Thymus (tissue), 14 donors: ENCODE data around the gene UGGT1. TPM values are rescaled to one million over a fixed set of nuclear protein-coding genes. Genes with fewer than 3 reads are reported as not detected.
A peak's percentile ranks its signal among the peaks of the same experiment; 100 is the strongest.

ENCODE experiments used
- DNase-seq, 9 donors: peaks; one replicate each; pipeline ENCODE4 v3.0.0-alpha.2; 2013; ENCODE audit warnings: low spot score in 9 of 9, low read depth in 6 of 9, missing footprints in 1 of 9
- H3K27ac ChIP-seq, 2 donors: one replicate each; pipeline ENCODE4 v1.5.1; 2013; ENCODE audit warnings: control low read depth in 1 of 2, low read depth in 1 of 2, low read length in 1 of 2, mild to moderate bottlenecking in 1 of 2, moderate library complexity in 1 of 2
- H3K27me3 ChIP-seq, 2 donors: one replicate each; pipeline ENCODE4 v1.5.1; 2013; ENCODE audit warnings: low read length in 1 of 2; ENCODE audit not compliant: control insufficient read depth in 2 of 2, insufficient read depth in 1 of 2
- H3K36me3 ChIP-seq, 2 donors: one replicate each; pipeline ENCODE4 v1.5.1; 2013; ENCODE audit warnings: low read length in 1 of 2, mild to moderate bottlenecking in 1 of 2, moderate library complexity in 1 of 2; ENCODE audit not compliant: control insufficient read depth in 2 of 2, insufficient read depth in 2 of 2
- H3K4me1 ChIP-seq, 2 donors: one replicate each; pipeline ENCODE4 v1.5.1; 2013; ENCODE audit warnings: low read length in 2 of 2; ENCODE audit not compliant: control insufficient read depth in 2 of 2, insufficient read depth in 2 of 2
- H3K4me3 ChIP-seq, 2 donors: one replicate each; pipeline ENCODE4 v1.5.1; 2013; ENCODE audit warnings: low read length in 2 of 2, control low read depth in 1 of 2, mild to moderate bottlenecking in 1 of 2
- H3K9me3 ChIP-seq, 2 donors: one replicate each; pipeline ENCODE4 v1.5.1; 2013; ENCODE audit warnings: low read length in 1 of 2, mild to moderate bottlenecking in 1 of 2; ENCODE audit not compliant: control insufficient read depth in 2 of 2, insufficient read depth in 1 of 2
- WGBS: extraction: QIAGEN DNeasy Blood & Tissue Kit; methylation state at CpG from one replicate; pipeline ENCODE4 v1.1.7; 2013; 5-methylcytosine and 5-hydroxymethylcytosine counted together
- long read RNA-seq, 10 donors: transcript quantifications; one replicate each; lab custom pipeline, GENCODE V29; 2026
- polyA plus RNA-seq: library from polyadenylated mRNA; stranded (reverse); fragments of 200-250 nt; gene quantifications from one replicate; pipeline ENCODE4 v1.2.3, GENCODE V29; 2013
- total RNA-seq: library from RNA; stranded (reverse); fragments of 120-200 nt; gene quantifications from one replicate; pipeline ENCODE4 v1.2.4, GENCODE V29; 2013
- donor health status: healthy.

Gene UGGT1
- total RNA-seq (35.0 TPM), polyA plus RNA-seq (10.4 TPM)
- long read RNA-seq, donor 1 = 0 reads
- long read RNA-seq, donor 2 = 0 reads
- long read RNA-seq, donor 3, partial matches to known transcripts = 19 of 19 reads
- long read RNA-seq, donor 3, other reads (novel, unspliced or antisense) = 0 of 19 reads
- long read RNA-seq, donor 4, partial matches to known transcripts = 5 of 5 reads
- long read RNA-seq, donor 4, other reads (novel, unspliced or antisense) = 0 of 5 reads
- long read RNA-seq, donor 5 = 0 reads
- long read RNA-seq, donor 6 = 0 reads
- long read RNA-seq, donor 7, partial matches to known transcripts = 16 of 16 reads
- long read RNA-seq, donor 7, other reads (novel, unspliced or antisense) = 0 of 16 reads
- long read RNA-seq, donor 8 = 0 reads
- long read RNA-seq, donor 9, partial matches to known transcripts = 7 of 7 reads
- long read RNA-seq, donor 9, other reads (novel, unspliced or antisense) = 0 of 7 reads
- long read RNA-seq, donor 10 = 0 reads

GRCh38 chr2:128090945-128091725 is at the start of gene UGGT1:
Gene UGGT1 (plus strand): TSS chr2:128091200. CDS start chr2:128091358, 158 bp downstream.
- DNase-seq = peak; percentile 91 to 98 (median 94)
- Histone ChIP-seq H3K4me1 (peaks cover 4 to 10% of the 10 kb centered on the region in 2 donors), H3K36me3 (peaks cover 5 to 10% of the 10 kb centered on the region in 2 donors), H3K27ac (peak within 1 kb of the TSS; percentile 82 to 83), H3K9me3 (no peaks in the 10 kb centered on the region), H3K27me3 (no peaks in the 10 kb centered on the region), H3K4me3 (peak within 1 kb of the TSS; percentile 76 to 98)
- under 1% methylated on average over 59 of the region's 59 CpGs for WGBS

GRCh38 chr2:128041561-128041960 is 49.4 kb upstream of the UGGT1 start:
- H3K4me3 ChIP-seq = no peak overlapping the region
- no peaks in the 10 kb centered on the region for H3K27me3 ChIP-seq
- H3K36me3 ChIP-seq = no peaks in the 10 kb centered on the region
- H3K27ac ChIP-seq = no peak overlapping the region
- DNase-seq = no peak
- 94% methylated on average over 3 of the region's 3 CpGs for WGBS
- peaks cover 5 to 17% of the 10 kb centered on the region in 2 donors for H3K9me3 ChIP-seq
- no peaks in the 10 kb centered on the region for H3K4me1 ChIP-seq

GRCh38 chr2:128043041-128043440 is 48.0 kb upstream of the UGGT1 start:
- WGBS = 95% methylated on average over 3 of the region's 3 CpGs
- Histone ChIP-seq H3K4me3 (no peak overlapping the region), H3K27ac (no peak overlapping the region), H3K4me1 (no peaks in the 10 kb centered on the region), H3K27me3 (no peaks in the 10 kb centered on the region), H3K9me3 (peaks cover 2 to 5% of the 10 kb centered on the region in 2 donors), H3K36me3 (no peaks in the 10 kb centered on the region)
- no peak for DNase-seq

- no peaks in the 10 kb centered on the region for H3K27me3 ChIP-seq
- DNase-seq = no peak
- 93% methylated on average over 12 of the region's 12 CpGs for WGBS
Observed at GRCh38 chr2:128053331-128053730, 37.7 kb upstream of the UGGT1 start.

GRCh38 chr2:128054104-128054885 is 36.7 kb upstream of the UGGT1 start:
- WGBS = 98% methylated on average over 11 of the region's 11 CpGs

More at GRCh38 chr2:128053331-128053730, 37.7 kb upstream of the UGGT1 start:
- no peak overlapping the region for H3K4me3 ChIP-seq
- H3K4me1 ChIP-seq = no peaks in the 10 kb centered on the region
- no peaks in the 10 kb centered on the region for H3K9me3 ChIP-seq
- no peak overlapping the region for H3K27ac ChIP-seq
- H3K36me3 ChIP-seq = no peaks in the 10 kb centered on the region

GRCh38 chr2:128057334-128057733 is 33.7 kb upstream of the UGGT1 start:
- Histone ChIP-seq H3K27ac (no peak overlapping the region), H3K4me3 (no peak overlapping the region), H3K4me1 (no peaks in the 10 kb centered on the region), H3K9me3 (no peaks in the 10 kb centered on the region), H3K27me3 (no peaks in the 10 kb centered on the region), H3K36me3 (no peaks in the 10 kb centered on the region)
- WGBS = 94% methylated on average over 3 of the region's 3 CpGs
- DNase-seq = no peak

More at GRCh38 chr2:128054104-128054885, 36.7 kb upstream of the UGGT1 start:
- Histone ChIP-seq H3K4me1 (no peaks in the 10 kb centered on the region), H3K36me3 (no peaks in the 10 kb centered on the region), H3K9me3 (no peaks in the 10 kb centered on the region), H3K27me3 (no peaks in the 10 kb centered on the region), H3K4me3 (no peak overlapping the region), H3K27ac (no peak overlapping the region)
- no peak for DNase-seq

GRCh38 chr2:128058114-128058513 is 32.9 kb upstream of the UGGT1 start:
- Histone ChIP-seq H3K27me3 (no peaks in the 10 kb centered on the region), H3K9me3 (no peaks in the 10 kb centered on the region), H3K27ac (no peak overlapping the region), H3K4me3 (no peak overlapping the region), H3K4me1 (no peaks in the 10 kb centered on the region), H3K36me3 (no peaks in the 10 kb centered on the region)
- DNase-seq = no peak
- 92% methylated on average over 2 of the region's 2 CpGs for WGBS

GRCh38 chr2:128062571-128062970 is 28.4 kb upstream of the UGGT1 start:
- H3K27me3 ChIP-seq = no peaks in the 10 kb centered on the region
- H3K27ac ChIP-seq = no peak overlapping the region
- no peak for DNase-seq
- H3K4me1 ChIP-seq = no peaks in the 10 kb centered on the region
- 96% methylated on average over 8 of the region's 8 CpGs for WGBS
- no peak overlapping the region for H3K4me3 ChIP-seq
- H3K9me3 ChIP-seq = no peaks in the 10 kb centered on the region
- no peaks in the 10 kb centered on the region for H3K36me3 ChIP-seq
